Lung (tissue), 12 donors: ENCODE data around the gene ORAI3. TPM values are rescaled to one million over a fixed set of nuclear protein-coding genes. Genes with fewer than 3 reads are reported as not detected.

ENCODE experiments used
- ATAC-seq: fragments of 200-7000 bp; cut with Tn5 transposase; one replicate; pipeline ENCODE4 v1.9.1; 2020; ENCODE audit warnings: moderate number of reproducible peaks; ENCODE audit not compliant: insufficient read depth, low FRiP score
- DNase-seq, 3 donors: peaks; one replicate each; pipeline ENCODE4 v3.0.0-alpha.2; 2013 to 2017
- H3K27ac ChIP-seq, 2 donors: one replicate each; pipeline ENCODE4 v1.5.1; 2013; ENCODE audit warnings: mild to moderate bottlenecking in 2 of 2, moderate library complexity in 2 of 2, control low read depth in 1 of 2, inconsistent platforms in 1 of 2, low read depth in 1 of 2, low read length in 1 of 2
- H3K27me3 ChIP-seq, 3 donors: one replicate each; pipeline ENCODE4 v1.5.1; 2013; ENCODE audit warnings: low read length in 2 of 3; ENCODE audit not compliant: control insufficient read depth in 3 of 3, insufficient read depth in 3 of 3
- H3K36me3 ChIP-seq, 4 donors: one replicate each; pipeline ENCODE4 v1.5.1; 2013; ENCODE audit warnings: low read length in 4 of 4, mild to moderate bottlenecking in 1 of 4, moderate library complexity in 1 of 4; ENCODE audit not compliant: control insufficient read depth in 4 of 4, insufficient read depth in 4 of 4
- H3K4me1 ChIP-seq, 5 donors: one replicate each; pipeline ENCODE4 v1.5.1; 2013; ENCODE audit warnings: low read length in 5 of 5, mild to moderate bottlenecking in 2 of 5, moderate library complexity in 1 of 5; ENCODE audit not compliant: control insufficient read depth in 5 of 5, insufficient read depth in 5 of 5
- H3K4me3 ChIP-seq: one replicate; pipeline ENCODE4 v1.5.1; 2013; ENCODE audit warnings: mild to moderate bottlenecking, control low read depth, moderate library complexity
- H3K9ac ChIP-seq, 2 donors: one replicate each; pipeline ENCODE4 v1.5.1; 2013; ENCODE audit warnings: low read length in 2 of 2, control low read depth in 1 of 2; ENCODE audit not compliant: insufficient read depth in 1 of 2
- H3K9me3 ChIP-seq, 4 donors: one replicate each; pipeline ENCODE4 v1.5.1; 2013; ENCODE audit warnings: low read length in 3 of 4, mild to moderate bottlenecking in 1 of 4, moderate library complexity in 1 of 4; ENCODE audit not compliant: control insufficient read depth in 4 of 4, insufficient read depth in 3 of 4
- CTCF ChIP-seq: IDR thresholded peaks from 2 replicates; pipeline ENCODE4 v1.5.1; 2012; ENCODE audit warnings: mild to moderate bottlenecking; ENCODE audit errors: control extremely low read depth, extremely low read depth
- WGBS, 2 donors: extraction: QIAGEN DNeasy Blood & Tissue Kit; methylation state at CpG; one replicate each; pipeline ENCODE4 v1.1.7; 2013; 5-methylcytosine and 5-hydroxymethylcytosine counted together
- polyA plus RNA-seq, 2 donors: library from polyadenylated mRNA; stranded (reverse); fragments of 200-250 nt; gene quantifications; one replicate each; pipeline ENCODE4 v1.2.1, GENCODE V29; 2013
- total RNA-seq, 2 donors: library from RNA; depleted of rRNA in 1 of 2; stranded (reverse); fragments of >200 nt in 1 of 2; gene quantifications; one replicate each; pipeline ENCODE4 v1.2.1, GENCODE V29; 2014 to 2021
- donor health status: control.
- donor health status: control.
- donor health status: Bipolar disorder and iron deficiency.
- donor health status: healthy.
- donor health status: DM: yes; HTN: yes; CAD: no.

The ORAI3 gene
- total and polyA plus RNA-seq, 4 donors: 20.2 to 27.4 (median 23.6) TPM

GRCh38 chr16:30963925-30964511 is 15.2 kb downstream of the ORAI3 start:
- H3K36me3 ChIP-seq: peaks cover 32 to 63% (median 47%) of the 10 kb centered on the region in 4 donors
- H3K27me3 ChIP-seq: no peaks in the 10 kb centered on the region
- no peak overlapping the region for H3K9ac ChIP-seq
- peaks cover 0 to 1% (median 0%) of the 10 kb centered on the region in 5 donors for H3K4me1 ChIP-seq
- DNase-seq (no peak), ATAC-seq (no peak)
- no peaks in the 10 kb centered on the region for H3K9me3 ChIP-seq
- no peak overlapping the region for H3K27ac ChIP-seq
- H3K4me3 ChIP-seq: no peak overlapping the region
- no peak for TF ChIP-seq CTCF
- 94 to 98% methylated on average over 18 of the region's 18 CpGs for WGBS, 2 donors

GRCh38 chr16:30964574-30965226 is 15.8 kb downstream of the ORAI3 start:
- peaks cover 38 to 67% (median 49%) of the 10 kb centered on the region in 4 donors for H3K36me3 ChIP-seq
- TF ChIP-seq CTCF: no peak
- H3K9ac ChIP-seq: no peak overlapping the region
- WGBS, 2 donors: 75 to 87% methylated on average over 33 of the region's 33 CpGs
- H3K4me1 ChIP-seq: no peaks in the 10 kb centered on the region
- H3K27me3 ChIP-seq: no peaks in the 10 kb centered on the region
- ATAC-seq (no peak), DNase-seq (no peak)
- H3K9me3 ChIP-seq: no peaks in the 10 kb centered on the region
- no peak overlapping the region for H3K27ac ChIP-seq
- no peak overlapping the region for H3K4me3 ChIP-seq

GRCh38 chr16:30965436-30965835 is 16.6 kb downstream of the ORAI3 start:
- Histone ChIP-seq H3K9me3 (no peaks in the 10 kb centered on the region), H3K4me3 (no peak overlapping the region), H3K4me1 (no peaks in the 10 kb centered on the region), H3K9ac (no peak overlapping the region), H3K36me3 (peaks cover 40 to 65% (median 45%) of the 10 kb centered on the region in 4 donors), H3K27ac (no peak overlapping the region), H3K27me3 (no peaks in the 10 kb centered on the region)
- 93 to 94% methylated on average over 5 to 15 of the region's 15 CpGs for WGBS, 2 donors
- TF ChIP-seq CTCF: no peak
- no peak for DNase-seq
- no peak for ATAC-seq
